ENCODE measurements around the gene SERPINA4. TPM values are rescaled to one million over a fixed set of nuclear protein-coding genes. Genes with fewer than 3 reads are reported as not detected.

SERPINA4 gene
- polyA plus RNA-seq, 1 donor from 2014 or later = not detected

DNA sequence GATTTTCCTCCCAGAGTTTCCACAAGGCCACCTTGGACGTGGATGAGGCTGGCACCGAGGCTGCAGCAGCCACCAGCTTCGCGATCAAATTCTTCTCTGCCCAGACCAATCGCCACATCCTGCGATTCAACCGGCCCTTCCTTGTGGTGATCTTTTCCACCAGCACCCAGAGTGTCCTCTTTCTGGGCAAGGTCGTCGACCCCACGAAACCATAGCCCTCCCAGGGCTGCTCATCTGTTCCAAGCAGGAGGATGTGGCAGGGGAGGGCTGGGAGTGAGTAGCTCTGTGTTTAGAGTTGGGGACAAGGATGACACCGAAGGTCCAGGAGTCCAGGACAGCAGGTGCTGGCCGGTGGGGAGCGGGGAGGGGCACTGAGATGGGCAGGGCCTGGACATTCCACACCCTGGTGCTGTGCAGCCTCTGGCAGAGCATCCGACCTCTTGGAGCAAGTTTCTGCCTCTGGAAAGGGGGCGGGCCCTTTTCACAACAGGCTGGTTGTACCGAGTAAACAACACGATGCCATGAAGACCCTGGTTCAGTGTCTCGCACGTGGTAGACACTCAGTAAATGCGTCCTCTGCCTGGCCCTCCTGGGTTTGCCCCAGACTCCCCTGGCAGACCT is 8.2 kb downstream of the SERPINA4 start:
- Histone ChIP-seq H3F3A (ENCODE audit: insufficient read depth, low read length, poor library complexity, severe bottlenecking) (no peaks in the 10 kb centered on the region), H3K36me3 (ENCODE audit: insufficient read depth, low read length) (no peaks in the 10 kb centered on the region), H3K27me3 (ENCODE audit: insufficient read depth, low read depth, low read length) (no peaks in the 10 kb centered on the region), H3K79me2 (replicated peaks; ENCODE audit: insufficient read depth, low read length) (no peaks in the 10 kb centered on the region), H3K4me2 (ENCODE audit: low read length) (no peak overlapping the region), H2AFZ (ENCODE audit: low read depth, low read length) (no peak overlapping the region), H3K9me2 (ENCODE audit: insufficient read depth, low read length) (no peaks in the 10 kb centered on the region), H3K27ac (ENCODE audit: low read length) (no peak overlapping the region), H3K4me3 (ENCODE audit: low read length) (no peak overlapping the region), H3K9me3 (ENCODE audit: low read length) (no peaks in the 10 kb centered on the region), H3K9ac (ENCODE audit: low read length) (no peak overlapping the region), H4K20me1 (ENCODE audit: insufficient read depth) (no peaks in the 10 kb centered on the region)
- TF ChIP-seq POLR2AphosphoS5 (IDR thresholded peaks at IDR 0.05) = no peak
- no peak for TF ChIP-seq MXI1 (conservative IDR thresholded peaks at IDR 0.05; ENCODE audit: poor library complexity, severe bottlenecking)
- TF ChIP-seq SMC3 (conservative IDR thresholded peaks at IDR 0.05; ENCODE audit: poor library complexity) = no peak
- TF ChIP-seq, protein P1, sequence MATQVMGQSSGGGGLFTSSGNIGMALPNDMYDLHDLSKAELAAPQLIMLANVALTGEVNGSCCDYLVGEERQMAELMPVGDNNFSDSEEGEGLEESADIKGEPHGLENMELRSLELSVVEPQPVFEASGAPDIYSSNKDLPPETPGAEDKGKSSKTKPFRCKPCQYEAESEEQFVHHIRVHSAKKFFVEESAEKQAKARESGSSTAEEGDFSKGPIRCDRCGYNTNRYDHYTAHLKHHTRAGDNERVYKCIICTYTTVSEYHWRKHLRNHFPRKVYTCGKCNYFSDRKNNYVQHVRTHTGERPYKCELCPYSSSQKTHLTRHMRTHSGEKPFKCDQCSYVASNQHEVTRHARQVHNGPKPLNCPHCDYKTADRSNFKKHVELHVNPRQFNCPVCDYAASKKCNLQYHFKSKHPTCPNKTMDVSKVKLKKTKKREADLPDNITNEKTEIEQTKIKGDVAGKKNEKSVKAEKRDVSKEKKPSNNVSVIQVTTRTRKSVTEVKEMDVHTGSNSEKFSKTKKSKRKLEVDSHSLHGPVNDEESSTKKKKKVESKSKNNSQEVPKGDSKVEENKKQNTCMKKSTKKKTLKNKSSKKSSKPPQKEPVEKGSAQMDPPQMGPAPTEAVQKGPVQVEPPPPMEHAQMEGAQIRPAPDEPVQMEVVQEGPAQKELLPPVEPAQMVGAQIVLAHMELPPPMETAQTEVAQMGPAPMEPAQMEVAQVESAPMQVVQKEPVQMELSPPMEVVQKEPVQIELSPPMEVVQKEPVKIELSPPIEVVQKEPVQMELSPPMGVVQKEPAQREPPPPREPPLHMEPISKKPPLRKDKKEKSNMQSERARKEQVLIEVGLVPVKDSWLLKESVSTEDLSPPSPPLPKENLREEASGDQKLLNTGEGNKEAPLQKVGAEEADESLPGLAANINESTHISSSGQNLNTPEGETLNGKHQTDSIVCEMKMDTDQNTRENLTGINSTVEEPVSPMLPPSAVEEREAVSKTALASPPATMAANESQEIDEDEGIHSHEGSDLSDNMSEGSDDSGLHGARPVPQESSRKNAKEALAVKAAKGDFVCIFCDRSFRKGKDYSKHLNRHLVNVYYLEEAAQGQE (IDR thresholded peaks at IDR 0.05; ENCODE audit: borderline replicate concordance) = no peak
- TF ChIP-seq EP300 (conservative IDR thresholded peaks at IDR 0.05; ENCODE audit: poor library complexity, severe bottlenecking) = no peak
- TF ChIP-seq, protein P2, sequence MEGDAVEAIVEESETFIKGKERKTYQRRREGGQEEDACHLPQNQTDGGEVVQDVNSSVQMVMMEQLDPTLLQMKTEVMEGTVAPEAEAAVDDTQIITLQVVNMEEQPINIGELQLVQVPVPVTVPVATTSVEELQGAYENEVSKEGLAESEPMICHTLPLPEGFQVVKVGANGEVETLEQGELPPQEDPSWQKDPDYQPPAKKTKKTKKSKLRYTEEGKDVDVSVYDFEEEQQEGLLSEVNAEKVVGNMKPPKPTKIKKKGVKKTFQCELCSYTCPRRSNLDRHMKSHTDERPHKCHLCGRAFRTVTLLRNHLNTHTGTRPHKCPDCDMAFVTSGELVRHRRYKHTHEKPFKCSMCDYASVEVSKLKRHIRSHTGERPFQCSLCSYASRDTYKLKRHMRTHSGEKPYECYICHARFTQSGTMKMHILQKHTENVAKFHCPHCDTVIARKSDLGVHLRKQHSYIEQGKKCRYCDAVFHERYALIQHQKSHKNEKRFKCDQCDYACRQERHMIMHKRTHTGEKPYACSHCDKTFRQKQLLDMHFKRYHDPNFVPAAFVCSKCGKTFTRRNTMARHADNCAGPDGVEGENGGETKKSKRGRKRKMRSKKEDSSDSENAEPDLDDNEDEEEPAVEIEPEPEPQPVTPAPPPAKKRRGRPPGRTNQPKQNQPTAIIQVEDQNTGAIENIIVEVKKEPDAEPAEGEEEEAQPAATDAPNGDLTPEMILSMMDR (IDR thresholded peaks at IDR 0.05; ENCODE audit: poor library complexity, severe bottlenecking) = no peak

DNA sequence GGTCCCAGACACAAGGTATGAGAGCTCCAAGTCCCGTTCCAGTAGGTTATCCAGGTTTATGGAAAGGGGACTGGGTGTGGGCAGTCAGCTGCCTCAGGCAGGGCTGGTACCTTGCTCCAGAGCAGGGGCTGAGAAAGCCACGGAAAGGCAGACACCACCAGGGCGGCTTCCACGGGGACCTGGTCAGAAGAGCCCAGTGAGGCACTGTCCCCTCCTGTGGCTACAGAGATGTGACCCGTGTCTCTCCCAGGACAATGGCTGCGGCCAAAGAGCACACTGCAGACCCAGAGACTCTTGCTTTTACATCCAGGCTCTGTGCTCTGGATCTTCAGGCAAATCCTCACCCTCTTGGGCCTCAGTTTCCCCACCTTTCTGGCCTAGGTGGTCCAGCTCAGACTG is 8.8 kb downstream of the SERPINA4 start:
- no peak overlapping the region for H3K4me3 ChIP-seq (ENCODE audit: low read length)
- no peaks in the 10 kb centered on the region for H3F3A ChIP-seq (ENCODE audit: insufficient read depth, low read length, poor library complexity, severe bottlenecking)
- no peaks in the 10 kb centered on the region for H3K9me2 ChIP-seq (ENCODE audit: insufficient read depth, low read length)
- no peaks in the 10 kb centered on the region for H3K27me3 ChIP-seq (ENCODE audit: insufficient read depth, low read depth, low read length)
- no peaks in the 10 kb centered on the region for H3K9me3 ChIP-seq (ENCODE audit: low read length)
- H3K36me3 ChIP-seq (ENCODE audit: insufficient read depth, low read length) = no peaks in the 10 kb centered on the region
- TF ChIP-seq EP300 (conservative IDR thresholded peaks at IDR 0.05; ENCODE audit: poor library complexity, severe bottlenecking) (no peak), MXI1 (conservative IDR thresholded peaks at IDR 0.05; ENCODE audit: poor library complexity, severe bottlenecking) (no peak), POLR2AphosphoS5 (IDR thresholded peaks at IDR 0.05) (no peak), SMC3 (conservative IDR thresholded peaks at IDR 0.05; ENCODE audit: poor library complexity) (no peak), EZH2 (IDR thresholded peaks at IDR 0.05; ENCODE audit: borderline replicate concordance, insufficient read depth, low read length, poor library complexity, severe bottlenecking) (no peak), RAD21 (conservative IDR thresholded peaks at IDR 0.05) (no peak), TAF1 (IDR thresholded peaks at IDR 0.05; ENCODE audit: low read depth) (no peak)
- TF ChIP-seq, protein P2 (IDR thresholded peaks at IDR 0.05; ENCODE audit: poor library complexity, severe bottlenecking) = no peak
- TF ChIP-seq, protein P1 (IDR thresholded peaks at IDR 0.05; ENCODE audit: borderline replicate concordance) = no peak
- no peak overlapping the region for H3K27ac ChIP-seq (ENCODE audit: low read length)
- H3K79me2 ChIP-seq (replicated peaks; ENCODE audit: insufficient read depth, low read length) = no peaks in the 10 kb centered on the region
- H3K9ac ChIP-seq (ENCODE audit: low read length) = no peak overlapping the region
- H2AFZ ChIP-seq (ENCODE audit: low read depth, low read length) = no peak overlapping the region
- H3K4me2 ChIP-seq (ENCODE audit: low read length) = no peak overlapping the region
- no peaks in the 10 kb centered on the region for H4K20me1 ChIP-seq (ENCODE audit: insufficient read depth)
